ENCODE data around the gene CEACAM20. TPM values are rescaled to one million over a fixed set of nuclear protein-coding genes. Genes with fewer than 3 reads are reported as not detected.

The CEACAM20 gene
- total RNA-seq, 1 experiment from 2014 or later, result not detected

DNA sequence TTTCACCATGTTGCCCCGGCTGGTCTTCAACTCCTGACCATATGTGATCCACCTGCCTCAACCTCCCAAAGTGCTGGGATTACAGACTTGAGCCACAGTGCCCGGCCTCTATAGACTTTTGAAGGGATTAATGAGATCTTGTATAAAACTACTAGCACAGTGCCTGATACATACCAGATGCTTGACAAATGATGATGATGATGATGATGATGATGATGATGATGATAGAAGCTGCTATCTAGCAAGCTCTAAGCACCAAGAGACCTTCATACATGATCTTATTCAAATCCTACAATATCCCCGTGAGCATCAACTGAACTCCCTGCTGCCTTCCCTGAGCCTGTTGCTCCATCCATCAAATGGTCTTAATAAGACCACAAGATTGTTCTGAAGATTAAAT, 14.4 kb downstream of the CEACAM20 start (continued):
- TF ChIP-seq, protein P1, sequence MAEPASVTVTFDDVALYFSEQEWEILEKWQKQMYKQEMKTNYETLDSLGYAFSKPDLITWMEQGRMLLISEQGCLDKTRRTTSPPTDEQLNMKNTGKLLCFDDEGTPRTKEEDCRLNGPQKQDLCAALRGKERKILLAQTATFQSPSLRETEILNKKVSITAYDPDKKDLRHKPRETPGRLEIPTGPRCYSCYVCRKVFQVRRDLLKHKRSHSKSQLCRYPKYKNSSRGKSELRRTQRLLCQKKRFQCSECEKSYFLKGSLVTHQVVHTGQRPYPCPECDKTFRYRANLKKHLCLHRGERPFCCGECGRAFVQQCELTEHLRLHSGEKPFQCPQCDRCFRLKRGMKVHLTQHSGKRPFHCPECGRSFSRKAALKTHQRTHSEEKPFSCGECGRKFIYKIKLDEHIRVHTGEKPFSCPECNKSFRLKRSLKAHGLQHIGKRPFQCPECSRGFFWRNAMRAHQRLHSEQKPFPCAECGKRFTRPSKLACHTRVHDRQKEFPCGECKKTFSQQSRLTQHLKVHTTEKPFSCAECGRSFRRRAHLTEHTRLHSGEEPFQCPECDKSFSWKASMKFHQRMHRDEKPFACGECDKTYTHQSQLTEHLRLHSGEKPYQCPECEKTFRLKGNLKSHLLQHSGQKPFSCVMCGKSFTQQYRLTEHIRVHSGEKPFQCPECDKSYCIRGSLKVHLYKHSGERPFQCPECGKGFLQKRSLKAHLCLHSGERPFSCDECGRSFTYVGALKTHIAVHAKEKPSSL (CRISPR knock-in tag; conservative IDR thresholded peaks at IDR 0.05), result no peak
- TF ChIP-seq, protein P2, sequence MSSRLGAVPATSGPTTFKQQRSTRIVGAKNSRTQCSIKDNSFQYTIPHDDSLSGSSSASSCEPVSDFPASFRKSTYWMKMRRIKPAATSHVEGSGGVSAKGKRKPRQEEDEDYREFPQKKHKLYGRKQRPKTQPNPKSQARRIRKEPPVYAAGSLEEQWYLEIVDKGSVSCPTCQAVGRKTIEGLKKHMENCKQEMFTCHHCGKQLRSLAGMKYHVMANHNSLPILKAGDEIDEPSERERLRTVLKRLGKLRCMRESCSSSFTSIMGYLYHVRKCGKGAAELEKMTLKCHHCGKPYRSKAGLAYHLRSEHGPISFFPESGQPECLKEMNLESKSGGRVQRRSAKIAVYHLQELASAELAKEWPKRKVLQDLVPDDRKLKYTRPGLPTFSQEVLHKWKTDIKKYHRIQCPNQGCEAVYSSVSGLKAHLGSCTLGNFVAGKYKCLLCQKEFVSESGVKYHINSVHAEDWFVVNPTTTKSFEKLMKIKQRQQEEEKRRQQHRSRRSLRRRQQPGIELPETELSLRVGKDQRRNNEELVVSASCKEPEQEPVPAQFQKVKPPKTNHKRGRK (CRISPR knock-in tag; IDR thresholded peaks at IDR 0.05; ENCODE audit: borderline replicate concordance), result no peak
- TF ChIP-seq, protein P3, sequence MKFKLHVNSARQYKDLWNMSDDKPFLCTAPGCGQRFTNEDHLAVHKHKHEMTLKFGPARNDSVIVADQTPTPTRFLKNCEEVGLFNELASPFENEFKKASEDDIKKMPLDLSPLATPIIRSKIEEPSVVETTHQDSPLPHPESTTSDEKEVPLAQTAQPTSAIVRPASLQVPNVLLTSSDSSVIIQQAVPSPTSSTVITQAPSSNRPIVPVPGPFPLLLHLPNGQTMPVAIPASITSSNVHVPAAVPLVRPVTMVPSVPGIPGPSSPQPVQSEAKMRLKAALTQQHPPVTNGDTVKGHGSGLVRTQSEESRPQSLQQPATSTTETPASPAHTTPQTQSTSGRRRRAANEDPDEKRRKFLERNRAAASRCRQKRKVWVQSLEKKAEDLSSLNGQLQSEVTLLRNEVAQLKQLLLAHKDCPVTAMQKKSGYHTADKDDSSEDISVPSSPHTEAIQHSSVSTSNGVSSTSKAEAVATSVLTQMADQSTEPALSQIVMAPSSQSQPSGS (CRISPR knock-in tag; IDR thresholded peaks at IDR 0.05; ENCODE audit: borderline replicate concordance, low read depth), result no peak
- no peak for TF ChIP-seq SP1 (CRISPR knock-in tag; conservative IDR thresholded peaks at IDR 0.05)
- no peak for TF ChIP-seq ESRRA (CRISPR knock-in tag; IDR thresholded peaks at IDR 0.05; ENCODE audit: borderline replicate concordance)
- TF ChIP-seq, protein P4, sequence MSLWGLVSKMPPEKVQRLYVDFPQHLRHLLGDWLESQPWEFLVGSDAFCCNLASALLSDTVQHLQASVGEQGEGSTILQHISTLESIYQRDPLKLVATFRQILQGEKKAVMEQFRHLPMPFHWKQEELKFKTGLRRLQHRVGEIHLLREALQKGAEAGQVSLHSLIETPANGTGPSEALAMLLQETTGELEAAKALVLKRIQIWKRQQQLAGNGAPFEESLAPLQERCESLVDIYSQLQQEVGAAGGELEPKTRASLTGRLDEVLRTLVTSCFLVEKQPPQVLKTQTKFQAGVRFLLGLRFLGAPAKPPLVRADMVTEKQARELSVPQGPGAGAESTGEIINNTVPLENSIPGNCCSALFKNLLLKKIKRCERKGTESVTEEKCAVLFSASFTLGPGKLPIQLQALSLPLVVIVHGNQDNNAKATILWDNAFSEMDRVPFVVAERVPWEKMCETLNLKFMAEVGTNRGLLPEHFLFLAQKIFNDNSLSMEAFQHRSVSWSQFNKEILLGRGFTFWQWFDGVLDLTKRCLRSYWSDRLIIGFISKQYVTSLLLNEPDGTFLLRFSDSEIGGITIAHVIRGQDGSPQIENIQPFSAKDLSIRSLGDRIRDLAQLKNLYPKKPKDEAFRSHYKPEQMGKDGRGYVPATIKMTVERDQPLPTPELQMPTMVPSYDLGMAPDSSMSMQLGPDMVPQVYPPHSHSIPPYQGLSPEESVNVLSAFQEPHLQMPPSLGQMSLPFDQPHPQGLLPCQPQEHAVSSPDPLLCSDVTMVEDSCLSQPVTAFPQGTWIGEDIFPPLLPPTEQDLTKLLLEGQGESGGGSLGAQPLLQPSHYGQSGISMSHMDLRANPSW (CRISPR knock-in tag; conservative IDR thresholded peaks at IDR 0.05; ENCODE audit: low read depth), result no peak
- TF ChIP-seq, protein P5, sequence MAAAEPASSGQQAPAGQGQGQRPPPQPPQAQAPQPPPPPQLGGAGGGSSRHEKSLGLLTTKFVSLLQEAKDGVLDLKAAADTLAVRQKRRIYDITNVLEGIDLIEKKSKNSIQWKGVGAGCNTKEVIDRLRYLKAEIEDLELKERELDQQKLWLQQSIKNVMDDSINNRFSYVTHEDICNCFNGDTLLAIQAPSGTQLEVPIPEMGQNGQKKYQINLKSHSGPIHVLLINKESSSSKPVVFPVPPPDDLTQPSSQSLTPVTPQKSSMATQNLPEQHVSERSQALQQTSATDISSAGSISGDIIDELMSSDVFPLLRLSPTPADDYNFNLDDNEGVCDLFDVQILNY (CRISPR knock-in tag; IDR thresholded peaks at IDR 0.05), result no peak
- no peak for TF ChIP-seq NFATC4 (CRISPR knock-in tag; IDR thresholded peaks at IDR 0.05)
- TF ChIP-seq, protein P6, sequence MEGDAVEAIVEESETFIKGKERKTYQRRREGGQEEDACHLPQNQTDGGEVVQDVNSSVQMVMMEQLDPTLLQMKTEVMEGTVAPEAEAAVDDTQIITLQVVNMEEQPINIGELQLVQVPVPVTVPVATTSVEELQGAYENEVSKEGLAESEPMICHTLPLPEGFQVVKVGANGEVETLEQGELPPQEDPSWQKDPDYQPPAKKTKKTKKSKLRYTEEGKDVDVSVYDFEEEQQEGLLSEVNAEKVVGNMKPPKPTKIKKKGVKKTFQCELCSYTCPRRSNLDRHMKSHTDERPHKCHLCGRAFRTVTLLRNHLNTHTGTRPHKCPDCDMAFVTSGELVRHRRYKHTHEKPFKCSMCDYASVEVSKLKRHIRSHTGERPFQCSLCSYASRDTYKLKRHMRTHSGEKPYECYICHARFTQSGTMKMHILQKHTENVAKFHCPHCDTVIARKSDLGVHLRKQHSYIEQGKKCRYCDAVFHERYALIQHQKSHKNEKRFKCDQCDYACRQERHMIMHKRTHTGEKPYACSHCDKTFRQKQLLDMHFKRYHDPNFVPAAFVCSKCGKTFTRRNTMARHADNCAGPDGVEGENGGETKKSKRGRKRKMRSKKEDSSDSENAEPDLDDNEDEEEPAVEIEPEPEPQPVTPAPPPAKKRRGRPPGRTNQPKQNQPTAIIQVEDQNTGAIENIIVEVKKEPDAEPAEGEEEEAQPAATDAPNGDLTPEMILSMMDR (IDR thresholded peaks at IDR 0.05), result no peak
- no peak for TF ChIP-seq GRHL2 (CRISPR knock-in tag; IDR thresholded peaks at IDR 0.05; ENCODE audit: insufficient replicate concordance, severe bottlenecking)

DNA sequence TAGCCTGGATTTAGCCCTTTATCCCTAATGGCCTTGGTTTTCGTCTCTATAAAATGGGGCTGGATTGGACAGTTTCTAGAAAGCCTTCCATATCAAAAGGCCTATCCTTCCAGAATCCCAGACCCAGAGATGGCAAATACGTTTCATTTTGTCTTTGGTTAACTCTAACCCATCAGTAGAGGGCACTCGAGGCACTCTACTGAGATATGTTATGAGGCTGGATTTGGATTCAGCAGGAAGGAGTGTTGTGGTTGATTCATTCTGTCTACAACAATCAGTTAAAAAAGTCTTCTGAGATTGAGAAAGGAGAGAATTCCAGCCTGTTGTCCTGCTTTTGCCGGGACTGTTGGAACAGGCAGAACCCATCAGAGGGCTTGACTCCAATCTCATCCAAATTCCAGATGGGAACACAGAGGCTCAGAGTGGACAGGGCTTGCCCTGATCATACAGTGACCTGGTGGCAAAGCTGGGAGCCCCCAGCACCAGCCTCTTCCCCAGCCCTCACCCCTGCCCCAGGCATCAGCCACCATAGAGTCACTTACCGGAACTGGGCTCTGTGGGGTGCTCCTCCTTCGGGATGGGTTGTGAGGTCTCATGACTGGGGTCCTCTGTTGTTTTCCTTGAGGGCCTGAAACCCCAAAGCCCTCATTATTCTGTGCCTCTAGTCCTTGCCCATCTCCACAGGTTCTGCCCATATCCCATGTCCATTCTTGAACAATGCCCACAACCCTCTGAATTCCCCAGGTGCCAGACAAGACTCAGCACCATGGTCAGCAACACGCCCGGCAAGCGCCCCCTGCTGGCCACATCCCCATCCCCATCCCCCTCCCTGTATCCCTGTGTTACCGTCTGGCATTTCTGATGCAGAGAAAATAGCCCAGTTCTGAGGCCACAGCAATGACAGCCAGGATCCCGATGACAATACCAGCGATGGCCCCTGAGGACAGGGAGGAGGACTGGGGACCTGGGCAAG, 16.9 kb downstream of the CEACAM20 start:
- Mint-ChIP-seq H3K4me3 (no peak overlapping the region), H3K36me3 (peaks cover 3% of the 10 kb centered on the region; the same call in 1 of the 2 replicates), H3K9me3 (peaks cover 51% of the 10 kb centered on the region), H3K27ac (no peak overlapping the region), H3K4me1 (no peaks in the 10 kb centered on the region), H3K27me3 (ENCODE audit: low read depth) (peaks cover 54% of the 10 kb centered on the region)
- DNase-seq (ENCODE audit: low spot score) (peak; percentile 82), ATAC-seq (peak; percentile 87)
- ChIA-PET POLR2A (no interaction called here), CTCF (interaction anchor here (0.6 to 1.1 kb wide), 4 partner anchors 15 to 773 kb away, joined by 3 read pairs; no protein-coding TSS in a partner anchor)
- TF ChIP-seq, protein P7, sequence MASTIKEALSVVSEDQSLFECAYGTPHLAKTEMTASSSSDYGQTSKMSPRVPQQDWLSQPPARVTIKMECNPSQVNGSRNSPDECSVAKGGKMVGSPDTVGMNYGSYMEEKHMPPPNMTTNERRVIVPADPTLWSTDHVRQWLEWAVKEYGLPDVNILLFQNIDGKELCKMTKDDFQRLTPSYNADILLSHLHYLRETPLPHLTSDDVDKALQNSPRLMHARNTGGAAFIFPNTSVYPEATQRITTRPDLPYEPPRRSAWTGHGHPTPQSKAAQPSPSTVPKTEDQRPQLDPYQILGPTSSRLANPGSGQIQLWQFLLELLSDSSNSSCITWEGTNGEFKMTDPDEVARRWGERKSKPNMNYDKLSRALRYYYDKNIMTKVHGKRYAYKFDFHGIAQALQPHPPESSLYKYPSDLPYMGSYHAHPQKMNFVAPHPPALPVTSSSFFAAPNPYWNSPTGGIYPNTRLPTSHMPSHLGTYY (CRISPR knock-in tag; IDR thresholded peaks at IDR 0.05), result no peak
- TF ChIP-seq, protein P4 (CRISPR knock-in tag; conservative IDR thresholded peaks at IDR 0.05; ENCODE audit: low read depth), result no peak
- TF ChIP-seq TCF7 (CRISPR knock-in tag; IDR thresholded peaks at IDR 0.05; ENCODE audit: low read depth) (no peak), ZNF416 (CRISPR knock-in tag; IDR thresholded peaks at IDR 0.05) (no peak), ZNF219 (CRISPR knock-in tag; IDR thresholded peaks at IDR 0.05; ENCODE audit: borderline replicate concordance) (no peak), TEAD4 (CRISPR knock-in tag; IDR thresholded peaks at IDR 0.05) (0 out of 2 replicates have a peak, but pooled peaks have one; percentile 58)
- TF ChIP-seq, protein P2 (CRISPR knock-in tag; IDR thresholded peaks at IDR 0.05; ENCODE audit: borderline replicate concordance), result 0 out of 2 replicates have a peak, but pooled peaks have one; percentile 46
